ENCODE data around the gene ADNP2. TPM values are rescaled to one million over a fixed set of nuclear protein-coding genes. Genes with fewer than 3 reads are reported as not detected.

The ADNP2 gene
- 27.9 and 32.3 TPM in 2 replicates for total RNA-seq

GRCh38 chr18:80108739-80109675, at the start of gene ADNP2:
TSS of gene ADNP2 (plus strand) at chr18:80109262. CDS start at chr18:80117543, 8,281 bp downstream.

Other genes with a start within 250 kb of the ADNP2 start
- 33.7 and 40.5 TPM in 2 replicates for gene SLC66A2, start 157.6 kb upstream of the ADNP2 start, total RNA-seq
- gene HSBP1L1, start 144.6 kb upstream of the ADNP2 start, total RNA-seq = 4.6 and 5.7 TPM in 2 replicates
- 56.2 and 57.1 TPM in 2 replicates for gene TXNL4A, start 120.7 kb upstream of the ADNP2 start, total RNA-seq
- 27.8 and 28.2 TPM in 2 replicates for gene RBFA, start 74.8 kb upstream of the ADNP2 start, total RNA-seq
- 1.4 and 2.0 TPM in 2 replicates for gene PARD6G, start 138.3 kb downstream of the ADNP2 start, total RNA-seq